ES-I3 (cell line): ENCODE measurements around the gene NCR3LG1.

Experiments used
- H3K36me3 ChIP-seq: 2 replicates; pipeline ENCODE4 v1.6.1; 2013; ENCODE audit warnings: mild to moderate bottlenecking, low read length, control low read depth, moderate library complexity; ENCODE audit not compliant: insufficient read depth
- H3K4me1 ChIP-seq: 2 replicates; pipeline ENCODE4 v1.6.1; 2013; ENCODE audit warnings: mild to moderate bottlenecking, control low read depth, low read length; ENCODE audit not compliant: insufficient read depth
- H3K9ac ChIP-seq: 2 replicates; pipeline ENCODE4 v1.6.1; 2013; ENCODE audit warnings: low read depth, mild to moderate bottlenecking, low read length, moderate library complexity
- H3K9me3 ChIP-seq: 2 replicates; pipeline ENCODE4 v1.6.1; 2013; ENCODE audit warnings: mild to moderate bottlenecking, low read length, moderate library complexity; ENCODE audit not compliant: control insufficient read depth, insufficient read depth

NCR3LG1 gene

GRCh38 chr11:17407575-17407974 is 56.0 kb downstream of the NCR3LG1 start:
- no peaks in the 10 kb centered on the region for H3K9me3 ChIP-seq
- no peaks in the 10 kb centered on the region; the same call in 1 of the 2 replicates for H3K36me3 ChIP-seq
- H3K9ac ChIP-seq = no peak overlapping the region
- H3K4me1 ChIP-seq = no peaks in the 10 kb centered on the region; the same call in 1 of the 2 replicates

- no peaks in the 10 kb centered on the region; the same call in 1 of the 2 replicates for H3K4me1 ChIP-seq
- H3K9ac ChIP-seq = no peak overlapping the region
- no peaks in the 10 kb centered on the region; the same call in 1 of the 2 replicates for H3K36me3 ChIP-seq
- H3K9me3 ChIP-seq = no peaks in the 10 kb centered on the region
Observed at GRCh38 chr11:17408026-17408425, 56.4 kb downstream of the NCR3LG1 start.

- no peaks in the 10 kb centered on the region; the same call in 1 of the 2 replicates for H3K4me1 ChIP-seq
- H3K36me3 ChIP-seq = no peaks in the 10 kb centered on the region
- no peak overlapping the region for H3K9ac ChIP-seq
- H3K9me3 ChIP-seq = no peaks in the 10 kb centered on the region
Observed at GRCh38 chr11:17408641-17409040, 57.0 kb downstream of the NCR3LG1 start.

GRCh38 chr11:17410606-17411379 is 59.2 kb downstream of the NCR3LG1 start:
- Histone ChIP-seq H3K4me1 (no peaks in the 10 kb centered on the region; the same call in 1 of the 2 replicates), H3K9me3 (no peaks in the 10 kb centered on the region), H3K9ac (no peak overlapping the region), H3K36me3 (no peaks in the 10 kb centered on the region)

GRCh38 chr11:17411418-17411817 is 59.8 kb downstream of the NCR3LG1 start:
- H3K9me3 ChIP-seq = no peaks in the 10 kb centered on the region
- no peak overlapping the region for H3K9ac ChIP-seq
- H3K36me3 ChIP-seq = no peaks in the 10 kb centered on the region
- H3K4me1 ChIP-seq = no peaks in the 10 kb centered on the region

GRCh38 chr11:17412488-17413180 is 61.0 kb downstream of the NCR3LG1 start:
- no peaks in the 10 kb centered on the region for H3K4me1 ChIP-seq
- H3K9ac ChIP-seq = no peak overlapping the region
- no peaks in the 10 kb centered on the region for H3K9me3 ChIP-seq
- no peaks in the 10 kb centered on the region for H3K36me3 ChIP-seq

- Histone ChIP-seq H3K4me1 (no peaks in the 10 kb centered on the region), H3K36me3 (no peaks in the 10 kb centered on the region), H3K9ac (no peak overlapping the region), H3K9me3 (no peaks in the 10 kb centered on the region)
Observed at GRCh38 chr11:17413414-17414316, 62.1 kb downstream of the NCR3LG1 start.

- Histone ChIP-seq H3K4me1 (no peaks in the 10 kb centered on the region), H3K9me3 (no peaks in the 10 kb centered on the region), H3K36me3 (no peaks in the 10 kb centered on the region), H3K9ac (no peak overlapping the region)
Observed at GRCh38 chr11:17414317-17414737, 62.7 kb downstream of the NCR3LG1 start.

GRCh38 chr11:17414992-17415391 is 63.4 kb downstream of the NCR3LG1 start:
- Histone ChIP-seq H3K4me1 (no peaks in the 10 kb centered on the region), H3K9me3 (no peaks in the 10 kb centered on the region), H3K9ac (no peak overlapping the region), H3K36me3 (no peaks in the 10 kb centered on the region)

- Histone ChIP-seq H3K9me3 (no peaks in the 10 kb centered on the region), H3K9ac (no peak overlapping the region), H3K4me1 (no peaks in the 10 kb centered on the region), H3K36me3 (no peaks in the 10 kb centered on the region)
Observed at GRCh38 chr11:17415523-17416104, 64.0 kb downstream of the NCR3LG1 start.

GRCh38 chr11:17416492-17416891 is 64.9 kb downstream of the NCR3LG1 start:
- no peaks in the 10 kb centered on the region for H3K36me3 ChIP-seq

GRCh38 chr11:17418444-17419081 is 67.0 kb downstream of the NCR3LG1 start:
- H3K9me3 ChIP-seq = no peaks in the 10 kb centered on the region
- no peaks in the 10 kb centered on the region for H3K36me3 ChIP-seq
- no peak overlapping the region for H3K9ac ChIP-seq
- no peaks in the 10 kb centered on the region for H3K4me1 ChIP-seq

More at GRCh38 chr11:17416492-17416891, 64.9 kb downstream of the NCR3LG1 start:
- H3K9ac ChIP-seq = no peak overlapping the region
- H3K4me1 ChIP-seq = no peaks in the 10 kb centered on the region
- no peaks in the 10 kb centered on the region for H3K9me3 ChIP-seq

GRCh38 chr11:17421781-17422180 is 70.2 kb downstream of the NCR3LG1 start:
- Histone ChIP-seq H3K4me1 (no peaks in the 10 kb centered on the region), H3K9ac (no peak overlapping the region), H3K36me3 (no peaks in the 10 kb centered on the region), H3K9me3 (no peaks in the 10 kb centered on the region)
